Activated naive CD8-positive, alpha-beta T cell treated with anti-CD3 and anti-CD28 coated beads, Interleukin-2, amount 10 ng/mL, durations not matched to agents 7 days and 5 days (primary cell): Measurements from ENCODE around the gene CUEDC1. TPM values are rescaled to one million over a fixed set of nuclear protein-coding genes. Genes with fewer than 3 reads are reported as not detected.

Experiments
- ATAC-seq: fragments of 150-1000 bp; cut with Tn5 transposase; one replicate; pipeline ENCODE4 v1.10.0; 2021; ENCODE audit warnings: low read depth, moderate library complexity
- POLR2A ChIA-PET: fragments of 350-600 bp; sonication (Branson Sonifier 250); formaldehyde crosslinking; loops from one replicate; lab custom pipeline; 2021; ENCODE audit warnings: antibody characterized with exemption; lab: Charles Lee
- DNase-seq: peaks from one replicate; pipeline ENCODE4 v3.0.0; 2021
- H3K27ac Mint-ChIP-seq: one replicate; pipeline ENCODE4 v1.8.0; 2022; ENCODE audit warnings: mild to moderate bottlenecking, mixed read lengths
- H3K27me3 Mint-ChIP-seq: one replicate; pipeline ENCODE4 v1.8.0; 2022; ENCODE audit warnings: mild to moderate bottlenecking, moderate library complexity, mixed read lengths
- H3K36me3 Mint-ChIP-seq: one replicate; pipeline ENCODE4 v1.8.0; 2021; ENCODE audit warnings: mild to moderate bottlenecking, mixed read lengths
- H3K4me1 Mint-ChIP-seq: one replicate; pipeline ENCODE4 v1.8.0; 2021; ENCODE audit warnings: mixed read lengths
- H3K4me3 Mint-ChIP-seq: one replicate; pipeline ENCODE4 v1.8.0; 2022; ENCODE audit warnings: mild to moderate bottlenecking, moderate library complexity, mixed read lengths
- H3K9me3 Mint-ChIP-seq: one replicate; pipeline ENCODE4 v1.8.0; 2021; ENCODE audit warnings: mixed read lengths
- total RNA-seq, 2 experiments: library from RNA; stranded (reverse); gene quantifications; one replicate each; pipeline ENCODE4 v1.2.3, GENCODE V29; 2021

CUEDC1 gene
- total RNA-seq, 2 experiments from 2014 or later, result 0.28 to 1.2 TPM

DNA sequence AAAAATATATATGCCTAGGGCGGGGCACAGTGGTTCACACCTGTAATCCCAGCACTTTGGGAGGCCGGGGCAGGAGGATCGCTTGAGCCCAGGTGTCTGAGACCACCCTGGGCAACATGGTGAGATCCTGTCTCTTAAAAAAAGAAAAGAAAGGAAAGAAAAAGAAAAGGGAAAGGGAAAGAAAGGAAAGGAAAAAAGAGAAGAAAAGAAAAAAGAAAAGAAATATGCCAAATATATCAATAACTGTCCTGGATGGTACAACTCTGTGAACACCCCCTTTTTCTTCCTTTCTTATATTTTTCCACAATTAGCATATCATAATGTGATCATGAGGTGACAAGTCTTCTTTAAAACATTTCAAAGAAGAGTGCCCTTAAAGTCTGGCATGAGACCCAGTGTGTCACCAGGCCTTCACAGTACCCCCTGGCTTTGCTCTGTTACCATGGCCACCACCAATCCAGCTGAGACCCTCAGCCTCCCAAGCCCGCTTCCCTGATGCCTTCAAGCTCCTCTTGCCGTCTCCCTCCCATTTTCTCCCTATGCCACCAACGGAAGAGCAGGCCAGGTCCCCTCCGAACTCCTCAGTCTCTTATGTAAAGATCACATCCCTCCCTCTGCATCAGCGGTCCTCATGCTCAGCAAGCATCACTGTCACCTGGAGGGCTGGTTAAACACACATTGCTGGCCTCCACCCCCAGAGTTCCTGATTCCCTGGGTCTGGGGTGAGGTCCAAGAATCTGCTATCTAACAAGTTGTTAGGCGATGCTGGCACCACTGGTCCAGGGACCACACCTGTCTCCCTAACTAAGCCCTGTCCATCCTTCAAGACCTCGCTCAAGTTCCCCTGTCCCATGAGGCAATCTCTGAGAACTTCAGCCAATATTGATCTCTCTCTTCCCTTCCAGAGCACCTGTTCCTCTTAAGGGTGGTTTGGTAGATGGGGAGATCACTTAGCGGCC lies 44.5 kb downstream of the CUEDC1 start:
- ATAC-seq (no peak), DNase-seq (no peak)
- no peaks in the 10 kb centered on the region for H3K36me3 Mint-ChIP-seq
- H3K9me3 Mint-ChIP-seq, result no peaks in the 10 kb centered on the region
- no peak overlapping the region for H3K4me3 Mint-ChIP-seq
- H3K27ac Mint-ChIP-seq, result no peak overlapping the region
- peaks cover 1% of the 10 kb centered on the region for H3K4me1 Mint-ChIP-seq
- POLR2A ChIA-PET, result no interaction called here
- H3K27me3 Mint-ChIP-seq, result peaks cover 16% of the 10 kb centered on the region

DNA sequence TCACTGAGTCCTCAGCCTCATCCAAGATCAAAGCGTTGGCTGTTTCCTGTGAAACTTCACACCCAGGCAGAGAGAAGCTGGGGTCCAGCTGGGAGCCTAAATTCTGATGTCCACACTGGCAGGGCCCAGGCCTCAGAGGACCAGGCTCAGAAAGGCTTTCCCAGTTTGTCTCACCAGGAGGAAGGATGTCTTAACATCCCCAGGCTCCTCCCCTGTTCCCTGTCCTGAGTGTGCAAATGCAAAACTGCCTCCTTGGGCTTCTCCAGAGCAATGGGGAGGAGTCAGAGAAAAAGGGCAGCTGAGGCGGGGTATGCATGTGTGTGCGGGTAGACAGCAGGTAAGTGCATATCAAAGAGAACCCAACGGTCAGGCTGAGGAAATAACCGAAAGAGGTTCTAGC lies 45.7 kb downstream of the CUEDC1 start:
- Mint-ChIP-seq H3K4me1 (peaks cover 8% of the 10 kb centered on the region), H3K27ac (no peak overlapping the region), H3K4me3 (no peak overlapping the region), H3K9me3 (no peaks in the 10 kb centered on the region), H3K27me3 (peaks cover 16% of the 10 kb centered on the region), H3K36me3 (no peaks in the 10 kb centered on the region)
- DNase-seq (no peak), ATAC-seq (no peak)
- POLR2A ChIA-PET, result no interaction called here

DNA sequence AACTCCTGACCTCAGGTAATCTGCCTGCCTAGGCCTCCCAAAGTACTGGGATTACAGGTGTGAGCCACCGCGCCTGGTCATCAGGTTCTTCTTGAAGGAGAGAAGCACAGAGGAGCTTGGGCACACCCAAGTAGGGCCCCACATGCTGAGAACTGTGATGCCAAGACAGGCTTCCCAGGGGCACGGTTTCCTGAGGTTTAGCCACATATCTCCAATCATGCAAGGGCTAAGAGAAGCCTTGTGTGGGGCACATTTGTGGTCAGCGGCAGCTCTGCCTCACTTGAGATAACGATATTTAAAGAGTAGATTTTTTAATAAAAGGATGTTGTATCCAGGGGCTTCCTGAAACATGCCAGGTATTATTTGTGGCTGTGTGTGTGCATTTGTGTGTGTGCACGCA lies 46.9 kb downstream of the CUEDC1 start:
- no peak overlapping the region for H3K27ac Mint-ChIP-seq
- no peak overlapping the region for H3K4me3 Mint-ChIP-seq
- DNase-seq (no peak), ATAC-seq (no peak)
- peaks cover 6% of the 10 kb centered on the region for H3K27me3 Mint-ChIP-seq
- peaks cover 12% of the 10 kb centered on the region for H3K4me1 Mint-ChIP-seq
- H3K9me3 Mint-ChIP-seq, result no peaks in the 10 kb centered on the region
- no peaks in the 10 kb centered on the region for H3K36me3 Mint-ChIP-seq
- POLR2A ChIA-PET, result no interaction called here

DNA sequence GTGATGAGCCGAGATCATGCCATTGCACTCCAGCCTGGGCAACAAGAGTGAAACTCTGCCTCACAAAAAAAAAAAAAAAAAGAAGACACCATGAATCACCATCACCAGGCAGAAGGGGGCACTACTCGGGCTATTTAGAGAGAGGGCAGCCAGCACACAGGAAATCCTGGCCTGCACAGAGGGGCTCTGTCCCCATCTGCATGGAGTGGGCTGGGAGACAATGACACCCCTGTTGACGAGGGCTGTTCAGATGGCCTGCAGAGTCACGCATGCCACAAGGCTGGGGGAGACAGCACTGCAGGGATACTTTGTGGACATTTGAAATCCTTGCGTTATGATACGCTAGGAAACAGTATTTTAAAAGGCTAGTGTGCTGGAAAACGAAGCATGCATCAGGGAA lies 48.3 kb downstream of the CUEDC1 start:
- Mint-ChIP-seq H3K4me1 (peaks cover 16% of the 10 kb centered on the region), H3K4me3 (no peak overlapping the region), H3K36me3 (no peaks in the 10 kb centered on the region), H3K27me3 (peaks cover 5% of the 10 kb centered on the region), H3K27ac (no peak overlapping the region), H3K9me3 (no peaks in the 10 kb centered on the region)
- POLR2A ChIA-PET, result no interaction called here
- ATAC-seq (no peak), DNase-seq (no peak)

DNA sequence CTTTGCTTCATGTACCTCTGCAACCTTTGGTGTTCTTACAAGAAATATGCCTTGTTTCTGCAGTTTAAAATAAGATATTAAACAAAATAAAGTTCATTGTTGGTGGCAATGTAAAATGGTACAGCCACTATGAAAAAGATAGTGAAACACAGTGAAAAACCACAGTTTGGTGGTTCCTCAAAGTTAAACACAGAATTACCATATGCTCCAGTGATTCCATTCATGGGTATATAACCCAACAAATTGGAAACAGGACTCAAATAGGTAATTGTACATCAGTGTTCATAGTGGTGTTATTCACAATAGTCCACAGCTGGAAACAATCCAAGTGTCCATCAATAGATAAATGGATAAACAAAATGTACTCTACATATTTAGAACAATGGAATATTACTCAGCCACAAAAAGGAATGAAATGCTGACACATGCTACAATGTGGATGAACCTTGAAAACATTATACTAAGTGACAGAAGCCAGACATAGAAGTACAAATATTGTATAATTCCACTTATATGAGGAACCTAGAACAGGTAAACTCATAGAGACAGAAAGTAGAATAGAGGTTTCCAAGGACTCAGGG lies 49.2 kb downstream of the CUEDC1 start:
- Mint-ChIP-seq H3K27me3 (peaks cover 4% of the 10 kb centered on the region), H3K4me1 (peaks cover 16% of the 10 kb centered on the region), H3K27ac (no peak overlapping the region), H3K4me3 (no peak overlapping the region), H3K36me3 (no peaks in the 10 kb centered on the region), H3K9me3 (no peaks in the 10 kb centered on the region)
- DNase-seq (no peak), ATAC-seq (no peak)
- POLR2A ChIA-PET, result no interaction called here

DNA sequence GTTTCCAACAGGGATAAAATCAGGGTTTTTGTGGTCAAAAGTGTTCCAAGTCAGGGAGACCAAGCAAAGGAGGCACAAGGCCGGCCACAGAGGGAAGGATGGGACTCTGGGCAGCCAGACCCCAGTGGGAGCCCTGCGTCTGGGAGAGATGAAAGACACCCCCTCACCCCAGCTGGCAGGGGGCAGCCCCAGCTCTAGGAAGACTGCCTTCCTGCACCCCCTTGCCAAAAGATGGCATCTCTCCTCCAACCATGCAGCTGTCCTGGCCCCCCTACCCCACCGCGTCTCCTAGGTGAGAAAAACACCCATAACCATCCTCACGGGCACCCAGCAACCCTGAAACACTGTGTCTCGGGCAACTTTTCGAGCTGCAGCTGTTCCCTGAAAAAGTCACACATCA lies 51.3 kb downstream of the CUEDC1 start:
- POLR2A ChIA-PET, result interaction anchor here (1.1 kb wide), 1 partner anchor 103 kb away, joined by 4 read pairs; the partner anchor contains the start of gene SRSF1
- ATAC-seq, result no peak
- H3K27me3 Mint-ChIP-seq, result no peaks in the 10 kb centered on the region
- no peaks in the 10 kb centered on the region for H3K36me3 Mint-ChIP-seq
- no peak overlapping the region for H3K27ac Mint-ChIP-seq
- DNase-seq, result no peak
- H3K4me3 Mint-ChIP-seq, result no peak overlapping the region
- peaks cover 22% of the 10 kb centered on the region for H3K4me1 Mint-ChIP-seq
- no peaks in the 10 kb centered on the region for H3K9me3 Mint-ChIP-seq

DNA sequence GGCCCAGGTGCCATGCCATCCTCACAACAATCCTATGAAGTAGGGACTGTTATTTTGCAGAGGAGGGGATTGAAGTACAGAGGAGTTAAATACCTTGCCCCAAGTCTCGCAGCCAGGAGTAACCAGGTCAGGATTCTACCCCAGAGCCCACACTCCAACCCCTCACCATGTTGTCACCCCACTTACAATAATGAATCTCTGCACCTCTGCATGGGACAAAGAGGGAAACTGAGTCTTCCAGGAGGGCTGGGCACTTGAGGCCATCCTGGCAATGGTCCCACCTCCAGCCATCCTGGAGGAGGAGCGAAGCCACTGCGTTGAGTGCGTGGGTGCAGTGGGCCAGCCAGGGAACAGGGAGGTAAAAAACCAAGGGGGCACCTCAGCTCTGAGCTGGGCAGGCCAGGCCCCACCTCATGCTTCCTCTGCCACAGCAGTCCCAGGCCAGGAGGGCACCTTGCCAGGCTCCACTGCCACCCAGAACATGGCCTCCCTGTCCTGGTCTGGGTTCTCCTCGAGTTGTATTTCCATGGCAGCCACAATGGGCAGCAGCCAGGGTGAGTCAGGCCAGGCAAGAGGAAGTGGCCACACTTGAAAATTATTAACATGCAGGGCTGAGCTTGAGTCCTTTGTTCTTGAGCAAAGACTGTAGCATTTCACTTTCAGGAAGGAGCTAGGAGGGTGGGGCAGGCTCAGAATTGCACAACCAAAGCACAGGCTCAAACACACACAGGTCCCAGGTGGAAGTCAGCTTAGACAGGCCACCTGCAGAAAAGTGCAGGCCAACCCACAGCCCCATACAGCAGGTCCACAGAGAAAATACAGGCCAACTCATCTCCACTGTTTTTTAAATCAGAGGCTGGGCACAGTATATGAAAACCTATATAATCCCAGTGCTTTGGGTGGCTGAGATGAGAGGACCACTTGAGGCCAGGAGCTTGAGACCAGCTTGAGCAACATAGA lies 52.1 kb downstream of the CUEDC1 start:
- peak overlapping the region; percentile 31 for H3K27ac Mint-ChIP-seq
- no peaks in the 10 kb centered on the region for H3K27me3 Mint-ChIP-seq
- POLR2A ChIA-PET, result interaction anchor here (0.9 to 1.1 kb wide), 2 partner anchors 20 to 104 kb away, joined by 3 to 4 read pairs; partner anchors contain the start of gene SRSF1
- no peaks in the 10 kb centered on the region for H3K36me3 Mint-ChIP-seq
- H3K9me3 Mint-ChIP-seq, result no peaks in the 10 kb centered on the region
- ATAC-seq (peak; percentile 47), DNase-seq (no peak)
- H3K4me3 Mint-ChIP-seq, result no peak overlapping the region
- peaks cover 22% of the 10 kb centered on the region for H3K4me1 Mint-ChIP-seq

DNA sequence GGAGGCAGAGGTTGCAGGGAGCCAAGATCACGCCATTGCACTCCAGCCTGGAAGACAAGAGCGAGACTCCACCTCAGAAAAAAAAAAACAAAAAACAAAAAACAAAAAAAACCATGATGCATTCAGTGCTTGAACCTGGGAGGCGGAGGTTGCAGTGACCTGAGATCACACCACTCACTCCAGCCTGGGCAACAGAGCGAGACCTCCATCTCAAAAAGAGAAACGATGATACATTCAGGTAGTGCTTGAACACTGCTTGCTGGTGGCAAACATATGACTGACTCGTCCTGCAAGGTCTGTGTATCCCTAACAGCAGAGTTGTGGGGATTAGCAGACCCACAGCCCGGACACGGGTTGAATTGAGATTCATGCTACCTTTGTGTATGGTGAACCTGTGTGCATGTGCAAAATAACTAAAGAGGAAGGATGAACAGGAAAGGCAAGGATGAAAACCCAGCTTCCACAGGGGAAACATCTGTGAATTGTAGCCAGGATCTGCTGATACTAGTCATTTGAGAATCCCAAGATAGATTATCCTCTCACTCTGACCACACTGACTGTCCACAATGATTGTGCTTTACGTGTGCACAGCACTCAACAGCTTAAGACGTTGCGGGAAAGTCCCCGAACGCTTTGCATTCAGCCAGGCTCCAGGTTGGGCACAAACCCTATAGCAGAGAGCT lies 53.0 kb downstream of the CUEDC1 start:
- ATAC-seq, result no peak
- no peaks in the 10 kb centered on the region for H3K27me3 Mint-ChIP-seq
- H3K27ac Mint-ChIP-seq, result no peak overlapping the region
- no peaks in the 10 kb centered on the region for H3K9me3 Mint-ChIP-seq
- POLR2A ChIA-PET, result interaction anchor here (0.7 kb wide), 1 partner anchor 537 kb away, joined by 3 read pairs; no protein-coding TSS in a partner anchor
- H3K4me1 Mint-ChIP-seq, result peaks cover 22% of the 10 kb centered on the region
- DNase-seq, result no peak
- H3K36me3 Mint-ChIP-seq, result no peaks in the 10 kb centered on the region
- H3K4me3 Mint-ChIP-seq, result no peak overlapping the region

DNA sequence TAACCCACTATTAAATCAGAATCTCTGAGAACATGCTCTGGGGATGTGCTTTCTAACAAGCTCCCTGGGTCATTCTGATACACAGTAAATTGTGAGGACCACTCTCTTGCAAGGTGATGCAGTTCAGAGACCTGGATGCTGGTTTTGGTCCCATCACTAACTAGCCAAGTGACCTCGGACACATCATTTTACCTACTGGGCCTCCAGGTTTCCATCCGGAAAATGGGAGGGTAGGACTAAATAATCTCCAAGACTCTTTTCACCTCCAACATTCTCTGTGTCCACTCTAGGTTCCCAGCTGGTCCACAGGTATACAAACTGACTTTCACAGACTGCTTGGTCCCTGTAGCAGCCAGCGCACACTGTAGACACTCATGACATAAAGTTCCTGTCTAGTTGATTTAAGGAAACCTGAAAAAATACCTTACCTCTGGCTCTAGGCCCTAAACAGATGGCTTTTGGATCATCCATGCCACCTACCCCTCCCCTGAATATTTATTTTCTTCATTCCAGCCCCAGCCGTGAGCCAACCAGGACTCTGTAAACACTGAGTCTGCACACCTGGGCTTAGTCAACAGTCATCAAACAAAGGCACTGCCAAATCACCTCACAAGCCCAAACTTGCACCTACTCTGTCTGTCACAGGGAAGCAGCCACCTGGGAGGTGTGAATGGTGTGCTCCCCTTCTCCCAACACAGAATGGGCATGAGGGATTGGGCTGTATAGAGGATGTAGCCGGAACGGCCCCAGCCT lies 54.0 kb downstream of the CUEDC1 start:
- POLR2A ChIA-PET, result interaction anchor here (0.7 to 1.1 kb wide), 2 partner anchors 87 to 538 kb away, joined by 3 read pairs; partner anchors contain the start of gene VEZF1
- H3K4me1 Mint-ChIP-seq, result peaks cover 22% of the 10 kb centered on the region
- H3K4me3 Mint-ChIP-seq, result no peak overlapping the region
- H3K27me3 Mint-ChIP-seq, result no peaks in the 10 kb centered on the region
- DNase-seq, result no peak
- H3K27ac Mint-ChIP-seq, result no peak overlapping the region
- no peaks in the 10 kb centered on the region for H3K36me3 Mint-ChIP-seq
- no peaks in the 10 kb centered on the region for H3K9me3 Mint-ChIP-seq
- no peak for ATAC-seq

DNA sequence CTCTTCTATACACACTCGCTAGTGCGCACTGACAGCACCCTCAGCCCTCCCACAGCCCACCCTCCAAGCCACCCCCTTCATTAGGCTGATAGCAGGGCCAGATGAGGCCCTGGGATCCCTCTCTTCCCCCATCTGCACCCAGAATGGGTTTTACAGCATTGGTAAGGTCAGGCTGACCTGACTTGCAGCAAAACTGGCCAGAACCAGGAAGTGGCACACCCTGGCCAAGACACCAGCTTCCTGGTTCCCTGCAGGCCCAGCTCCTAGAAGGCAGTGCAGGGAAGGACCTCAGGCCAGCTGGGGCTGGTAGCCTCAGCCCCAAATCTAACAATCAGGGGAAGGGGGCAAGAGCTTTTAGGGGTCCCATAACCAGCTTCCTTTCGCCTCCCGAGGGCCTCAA lies 55.4 kb downstream of the CUEDC1 start:
- Mint-ChIP-seq H3K4me1 (peaks cover 15% of the 10 kb centered on the region), H3K27ac (peak overlapping the region; percentile 49), H3K9me3 (no peaks in the 10 kb centered on the region), H3K27me3 (no peaks in the 10 kb centered on the region), H3K36me3 (no peaks in the 10 kb centered on the region), H3K4me3 (no peak overlapping the region)
- no peak for DNase-seq
- POLR2A ChIA-PET, result interaction anchor here (0.8 to 1.2 kb wide), 3 partner anchors 32 to 107 kb away, joined by 3 to 4 read pairs (median 3); partner anchors contain the start of genes CUEDC1 and SRSF1
- ATAC-seq, result no peak

DNA sequence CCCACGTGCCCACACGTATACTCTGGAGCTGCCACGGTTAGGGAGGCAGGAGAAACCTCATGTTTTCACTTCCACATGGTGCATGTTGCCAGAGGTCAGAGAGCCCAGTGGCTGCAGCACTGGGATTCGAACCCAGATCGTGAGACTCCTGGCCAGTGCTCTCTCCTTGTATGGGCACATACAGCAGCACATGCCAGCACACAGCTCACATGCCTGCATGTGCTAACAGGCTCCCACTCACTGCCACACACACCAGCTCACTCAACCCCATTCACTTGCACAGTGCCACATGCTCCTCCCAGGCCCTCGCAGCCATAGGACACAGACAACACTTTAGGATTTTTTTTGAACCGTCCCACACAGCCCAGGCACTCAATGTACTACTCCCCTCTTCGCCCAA lies 55.8 kb downstream of the CUEDC1 start:
- H3K27ac Mint-ChIP-seq, result peak overlapping the region; percentile 49
- H3K27me3 Mint-ChIP-seq, result no peaks in the 10 kb centered on the region
- H3K36me3 Mint-ChIP-seq, result no peaks in the 10 kb centered on the region
- H3K4me3 Mint-ChIP-seq, result no peak overlapping the region
- ATAC-seq (no peak), DNase-seq (no peak)
- POLR2A ChIA-PET, result interaction anchor here (0.8 to 1.2 kb wide), 2 partner anchors 32 to 107 kb away, joined by 3 to 4 read pairs; partner anchors contain the start of gene SRSF1
- no peaks in the 10 kb centered on the region for H3K9me3 Mint-ChIP-seq
- peaks cover 15% of the 10 kb centered on the region for H3K4me1 Mint-ChIP-seq
